ENCODE results near the gene LDB3. TPM values are rescaled to one million over a fixed set of nuclear protein-coding genes. Genes with fewer than 3 reads are reported as not detected.

The LDB3 gene
- total RNA-seq, 1 experiment from 2014 or later, result 0.20 TPM

DNA sequence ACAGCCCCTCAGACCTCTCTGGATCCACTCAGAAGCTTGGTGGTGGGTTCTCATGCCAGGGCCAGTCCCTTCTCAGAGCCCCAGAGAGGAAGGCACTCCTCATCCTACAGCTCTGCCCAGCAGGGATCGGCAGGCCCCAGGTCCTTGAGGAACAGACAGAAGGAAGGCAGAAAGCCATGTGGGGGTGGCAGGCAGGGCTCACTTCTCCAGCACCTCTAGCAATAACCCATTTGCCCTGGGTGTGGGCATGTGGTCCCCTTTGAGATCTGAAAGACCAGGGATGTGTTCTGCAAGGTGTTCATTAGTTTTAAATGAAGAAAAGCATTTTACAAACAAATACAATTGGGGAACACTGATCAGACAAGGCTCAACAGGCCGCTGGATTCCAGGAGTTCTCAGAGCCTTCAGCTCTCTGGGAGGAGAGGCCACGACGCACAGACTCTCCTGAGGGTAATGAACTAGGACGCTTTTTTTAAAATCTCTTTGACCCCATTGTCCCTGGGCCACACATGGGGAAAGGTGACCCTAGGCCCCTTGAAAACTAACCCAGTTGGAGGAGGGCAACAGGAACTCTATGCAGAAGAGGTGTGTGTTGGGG, 40.6 kb downstream of the LDB3 start:
- Histone ChIP-seq H3K36me3 (ENCODE audit: control insufficient read depth in 1 of 2, insufficient read depth in 2 of 2, low read length in 2 of 2) (no peaks in the 10 kb centered on the region), H4K20me1 (ENCODE audit: insufficient read depth) (no peaks in the 10 kb centered on the region), H2AFZ (ENCODE audit: low read depth, low read length, poor library complexity, severe bottlenecking) (no peak overlapping the region), H3K9me3 (ENCODE audit: control insufficient read depth in 1 of 2, insufficient read depth in 1 of 2, low read depth in 1 of 2, low read length in 2 of 2) (no peaks in the 10 kb centered on the region), H3K4me2 (ENCODE audit: low read length) (no peak overlapping the region), H3K27me3 (ENCODE audit: insufficient read depth, low read length) (no peaks in the 10 kb centered on the region), H3K4me3 (replicated peaks in 1 of 2; ENCODE audit: low read depth in 1 of 2, low read length in 2 of 2) (no peak overlapping the region), H3K27ac (ENCODE audit: low read depth, low read length) (no peak overlapping the region), H3K9me2 (ENCODE audit: insufficient read depth) (no peaks in the 10 kb centered on the region), H3K4me1 (ENCODE audit: control insufficient read depth in 1 of 2, insufficient read depth in 2 of 2, low read length in 2 of 2) (peaks cover 8 to 19% of the 10 kb centered on the region in 2 experiments; a peak in 3 of 4 replicates), H3K79me2 (ENCODE audit: insufficient read depth, low read length) (no peaks in the 10 kb centered on the region), H3K9ac (ENCODE audit: low read length) (no peak overlapping the region)
- DNase-seq (ENCODE audit: low read depth, low spot score), result no peak
- CTCF ChIA-PET, result no interaction called here
- ATAC-seq, result no peak
- RAD21 ChIA-PET (ENCODE audit: low non-redundant PET in 1 of 2, low total read pairs in 2 of 2, uncharacterized antibody in 2 of 2, unreplicated experiment in 2 of 2), result no interaction called here
- intact Hi-C loops (cut with micrococcal nuclease), result no loop called here
- TF ChIP-seq YY1 (IDR thresholded peaks at IDR 0.05; ENCODE audit: extremely low read depth, insufficient replicate concordance, low read depth, low read length), result no peak
- TF ChIP-seq, protein P1, sequence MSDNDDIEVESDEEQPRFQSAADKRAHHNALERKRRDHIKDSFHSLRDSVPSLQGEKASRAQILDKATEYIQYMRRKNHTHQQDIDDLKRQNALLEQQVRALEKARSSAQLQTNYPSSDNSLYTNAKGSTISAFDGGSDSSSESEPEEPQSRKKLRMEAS (IDR thresholded peaks at IDR 0.05), result no peak
- TF ChIP-seq EZH2phosphoT487 (IDR thresholded peaks at IDR 0.05; ENCODE audit: borderline replicate concordance), result no peak
- no peak for TF ChIP-seq SIN3A (IDR thresholded peaks at IDR 0.05; ENCODE audit: low read depth)
- no peak for TF ChIP-seq POLR2AphosphoS5 (IDR thresholded peaks at IDR 0.05; ENCODE audit: low read depth, low read length)
- TF ChIP-seq, protein P2, sequence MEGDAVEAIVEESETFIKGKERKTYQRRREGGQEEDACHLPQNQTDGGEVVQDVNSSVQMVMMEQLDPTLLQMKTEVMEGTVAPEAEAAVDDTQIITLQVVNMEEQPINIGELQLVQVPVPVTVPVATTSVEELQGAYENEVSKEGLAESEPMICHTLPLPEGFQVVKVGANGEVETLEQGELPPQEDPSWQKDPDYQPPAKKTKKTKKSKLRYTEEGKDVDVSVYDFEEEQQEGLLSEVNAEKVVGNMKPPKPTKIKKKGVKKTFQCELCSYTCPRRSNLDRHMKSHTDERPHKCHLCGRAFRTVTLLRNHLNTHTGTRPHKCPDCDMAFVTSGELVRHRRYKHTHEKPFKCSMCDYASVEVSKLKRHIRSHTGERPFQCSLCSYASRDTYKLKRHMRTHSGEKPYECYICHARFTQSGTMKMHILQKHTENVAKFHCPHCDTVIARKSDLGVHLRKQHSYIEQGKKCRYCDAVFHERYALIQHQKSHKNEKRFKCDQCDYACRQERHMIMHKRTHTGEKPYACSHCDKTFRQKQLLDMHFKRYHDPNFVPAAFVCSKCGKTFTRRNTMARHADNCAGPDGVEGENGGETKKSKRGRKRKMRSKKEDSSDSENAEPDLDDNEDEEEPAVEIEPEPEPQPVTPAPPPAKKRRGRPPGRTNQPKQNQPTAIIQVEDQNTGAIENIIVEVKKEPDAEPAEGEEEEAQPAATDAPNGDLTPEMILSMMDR (IDR thresholded peaks at IDR 0.05 in 2 of 3, conservative IDR thresholded peaks at IDR 0.05 in 1 of 3; ENCODE audit: borderline replicate concordance in 1 of 3, insufficient read depth in 1 of 3, low read depth in 2 of 3, low read length in 2 of 3), result no peak
- no peak for TF ChIP-seq SP1 (IDR thresholded peaks at IDR 0.05; ENCODE audit: low read depth)
- TF ChIP-seq CEBPB (IDR thresholded peaks at IDR 0.05; ENCODE audit: low read depth), result no peak
- no peak for TF ChIP-seq JUND (IDR thresholded peaks at IDR 0.05)
- no peak for TF ChIP-seq TCF7L2 (IDR thresholded peaks at IDR 0.05; ENCODE audit: borderline replicate concordance, extremely low read depth, insufficient read depth, insufficient read length)
- POLR2A ChIA-PET, result no interaction called here
- no TSS peak for BruUV-seq (replicated peaks)

Measured in HCT116 (cell line).